ENCODE measurements around the gene FGF22. TPM values are rescaled to one million over a fixed set of nuclear protein-coding genes. Genes with fewer than 3 reads are reported as not detected.

Gene FGF22
- total RNA-seq, 2 donors from 2014 or later = not detected

GRCh38 chr19:681029-682019 is 41.6 kb downstream of the FGF22 start:
- no peak for DNase-seq
- H3K27ac ChIP-seq = no peak overlapping the region
- no peak for TF ChIP-seq CTCF (IDR thresholded peaks at IDR 0.05)
- peaks cover 12% of the 10 kb centered on the region for H3K27me3 ChIP-seq
- H3K36me3 ChIP-seq = no peaks in the 10 kb centered on the region
- intact Hi-C loops (cut with DNase I) = no loop called here
- H3K9me3 ChIP-seq = no peaks in the 10 kb centered on the region
- H3K9ac ChIP-seq (ENCODE audit: low read depth in 2 of 2, low read length in 2 of 2) = peak overlapping the region in 1 of 2 donors; percentile 68
- H3K4me1 ChIP-seq = no peaks in the 10 kb centered on the region
- no peak overlapping the region for H3K4me3 ChIP-seq

- H3K4me3 ChIP-seq = no peak overlapping the region
- DNase-seq = no peak
- no peaks in the 10 kb centered on the region for H3K36me3 ChIP-seq
- no peaks in the 10 kb centered on the region for H3K9me3 ChIP-seq
- H3K27me3 ChIP-seq = no peaks in the 10 kb centered on the region
- H3K27ac ChIP-seq = no peak overlapping the region
- TF ChIP-seq CTCF (IDR thresholded peaks at IDR 0.05) = no peak
- intact Hi-C loops (cut with DNase I) = no loop called here
- no peaks in the 10 kb centered on the region for H3K4me1 ChIP-seq
- H3K9ac ChIP-seq (ENCODE audit: low read depth in 2 of 2, low read length in 2 of 2) = no peak overlapping the region
Observed at GRCh38 chr19:682678-683320, 43.1 kb downstream of the FGF22 start.

- no peak for DNase-seq
- Histone ChIP-seq H3K27ac (no peak overlapping the region), H3K4me3 (no peak overlapping the region), H3K36me3 (no peaks in the 10 kb centered on the region), H3K27me3 (no peaks in the 10 kb centered on the region), H3K9ac (ENCODE audit: low read depth in 2 of 2, low read length in 2 of 2) (no peak overlapping the region), H3K4me1 (no peaks in the 10 kb centered on the region), H3K9me3 (no peaks in the 10 kb centered on the region)
- intact Hi-C loops (cut with DNase I) = no loop called here
- TF ChIP-seq CTCF (IDR thresholded peaks at IDR 0.05) = no peak
Observed at GRCh38 chr19:685454-685931, 45.8 kb downstream of the FGF22 start.

- H3K4me1 ChIP-seq = no peaks in the 10 kb centered on the region
- no peak overlapping the region for H3K9ac ChIP-seq (ENCODE audit: low read depth in 2 of 2, low read length in 2 of 2)
- TF ChIP-seq CTCF (IDR thresholded peaks at IDR 0.05) = no peak
- no peaks in the 10 kb centered on the region for H3K9me3 ChIP-seq
- H3K27me3 ChIP-seq = no peaks in the 10 kb centered on the region
- H3K4me3 ChIP-seq = no peak overlapping the region
- no peaks in the 10 kb centered on the region for H3K36me3 ChIP-seq
- intact Hi-C loops (cut with DNase I) = no loop called here
- no peak overlapping the region for H3K27ac ChIP-seq
- DNase-seq = no peak
Observed at GRCh38 chr19:686589-687297, 47.1 kb downstream of the FGF22 start.

- Histone ChIP-seq H3K9me3 (no peaks in the 10 kb centered on the region), H3K4me1 (no peaks in the 10 kb centered on the region), H3K36me3 (no peaks in the 10 kb centered on the region), H3K27ac (no peak overlapping the region), H3K27me3 (no peaks in the 10 kb centered on the region), H3K9ac (ENCODE audit: low read depth in 2 of 2, low read length in 2 of 2) (no peak overlapping the region), H3K4me3 (no peak overlapping the region)
- intact Hi-C loops (cut with DNase I) = no loop called here
- no peak for TF ChIP-seq CTCF (IDR thresholded peaks at IDR 0.05)
- DNase-seq = no peak
Observed at GRCh38 chr19:687569-688166, 48.0 kb downstream of the FGF22 start.

All from colonic mucosa (tissue), 4 donors.